Measurements from ENCODE around the gene PODNL1. TPM values are rescaled to one million over a fixed set of nuclear protein-coding genes. Genes with fewer than 3 reads are reported as not detected.
A peak's percentile ranks its signal among the peaks of the same experiment; 100 is the strongest.

Gene PODNL1
- total and polyA plus RNA-seq, 2 of the 8 experiments (the other 6 are each of a cell fraction or from before 2014, with no cell fraction given): 1.0 to 1.5 TPM

DNA sequence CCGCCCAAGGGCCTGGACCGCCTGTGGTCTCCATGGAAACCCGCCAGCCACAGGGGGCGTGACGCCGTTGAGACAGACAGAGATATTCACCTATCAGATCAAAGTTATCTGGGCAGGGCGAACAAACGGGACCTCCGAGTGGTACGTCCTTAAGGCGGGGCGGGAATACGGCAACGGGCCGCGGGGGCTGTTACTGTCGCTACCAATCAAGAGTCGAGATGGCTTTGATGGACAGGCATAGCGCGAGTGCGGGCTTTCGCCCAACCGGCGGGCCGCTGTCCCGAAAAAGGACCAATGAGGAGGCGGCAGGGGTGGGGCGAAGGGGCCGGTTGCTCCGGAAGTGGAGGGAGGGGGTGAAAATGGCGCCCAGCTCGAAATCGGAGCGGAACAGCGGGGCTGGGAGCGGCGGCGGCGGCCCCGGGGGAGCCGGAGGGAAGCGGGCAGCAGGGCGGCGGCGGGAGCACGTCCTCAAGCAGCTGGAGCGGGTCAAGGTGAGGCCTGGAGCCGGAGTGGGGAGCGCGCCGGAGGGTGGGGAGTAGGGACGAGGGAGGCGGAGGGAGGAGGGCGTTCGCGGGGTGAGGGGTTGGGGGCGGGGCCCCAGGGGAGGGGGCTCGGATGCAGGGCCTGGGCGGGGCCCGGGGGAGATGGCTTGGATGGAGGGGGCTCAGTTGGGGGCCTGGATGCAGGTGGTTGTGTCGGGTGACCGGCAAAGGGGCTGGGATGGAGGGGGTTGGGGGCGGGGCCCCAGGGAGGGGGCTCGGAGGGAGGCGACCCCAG, 14.1 kb upstream of the PODNL1 start, which contains the start of gene DCAF15:
TSS of gene DCAF15 (plus strand) at position 356 of the 777 bp plus-strand sequence. CDS start at position 360, 4 bp downstream.
- Histone ChIP-seq H3K56ac (replicated peaks; ENCODE audit: insufficient read length, low read depth, low read length) (peak within 1 kb of the TSS; percentile 93), H4K20me1 (replicated peaks in 1 of 2; ENCODE audit: control insufficient read depth in 1 of 2, insufficient read depth in 2 of 2, low read length in 2 of 2) (peaks cover 0 to 13% of the 10 kb centered on the region in 2 experiments), H3K4ac (replicated peaks; ENCODE audit: insufficient read length, low read depth, low read length) (peak within 1 kb of the TSS; percentile 78), H3K9me3 (ENCODE audit: insufficient read depth in 2 of 2, low read depth in 1 of 2, low read length in 1 of 2) (no peaks in the 10 kb centered on the region), H3K18ac (ENCODE audit: extremely low read depth, low read length) (peak within 1 kb of the TSS; percentile 95), H2AFZ (ENCODE audit: low read length) (0 out of 2 replicates have a peak within 1 kb of the TSS, but pooled peaks have one; percentile 24), H3K27ac (ENCODE audit: low read depth, low read length) (peak within 1 kb of the TSS; percentile 94), H4K5ac (ENCODE audit: insufficient read length, low read depth, low read length) (peak within 1 kb of the TSS; percentile 99), H3K9ac (replicated peaks in 1 of 4; ENCODE audit: extremely low read depth in 1 of 4, low read depth in 3 of 4, low read length in 3 of 4) (peak within 1 kb of the TSS; percentile 88 to 99 (median 92)), H2BK5ac (ENCODE audit: low read depth, low read length) (peak within 1 kb of the TSS; percentile 93), H3K79me2 (ENCODE audit: control insufficient read depth in 1 of 2, insufficient read depth in 2 of 2, low read length in 2 of 2) (peaks cover 0 to 19% of the 10 kb centered on the region in 2 experiments; a peak in 3 of 4 replicates), H3K4me1 (replicated peaks in 1 of 4; ENCODE audit: control insufficient read depth in 3 of 4, insufficient read depth in 4 of 4, low read length in 3 of 4) (peaks cover 0 to 7% (median 3%) of the 10 kb centered on the region in 4 experiments; a peak in 6 of 7 replicates), H2AK5ac (ENCODE audit: low read depth, low read length) (peak within 1 kb of the TSS; percentile 25), H2BK20ac (ENCODE audit: low read length) (no peak within 1 kb of the TSS), H3K27me3 (replicated peaks in 1 of 4; ENCODE audit: control insufficient read depth in 3 of 4, extremely low read depth in 1 of 4, insufficient read depth in 3 of 4, low read length in 3 of 4) (no peaks in the 10 kb centered on the region), H2BK12ac (ENCODE audit: low read depth, low read length) (peak within 1 kb of the TSS; percentile 43; the same call in 1 of the 2 replicates), H3K4me3 (ENCODE audit: extremely low read depth in 1 of 4, insufficient read depth in 2 of 4, low read depth in 3 of 4, low read length in 4 of 4) (peak within 1 kb of the TSS; percentile 82 to 100 (median 91)), H4K91ac (replicated peaks; ENCODE audit: insufficient read length, low read length) (peak within 1 kb of the TSS; percentile 93), H3K79me1 (ENCODE audit: low read depth, low read length) (peaks cover 13% of the 10 kb centered on the region), H2BK15ac (ENCODE audit: low read length) (0 out of 2 replicates have a peak within 1 kb of the TSS, but pooled peaks have one; percentile 72), H3K14ac (ENCODE audit: insufficient read length) (no peak within 1 kb of the TSS), H3K23me2 (ENCODE audit: low read depth, low read length) (peaks cover 9% of the 10 kb centered on the region), H3K36me3 (ENCODE audit: control insufficient read depth in 2 of 4, insufficient read depth in 4 of 4, low read length in 3 of 4) (peaks cover 18 to 25% (median 22%) of the 10 kb centered on the region in 4 experiments), H3K4me2 (ENCODE audit: insufficient read depth in 1 of 2, low read depth in 2 of 2, low read length in 2 of 2) (peak within 1 kb of the TSS; percentile 61 to 83), H4K8ac (ENCODE audit: extremely low read depth, insufficient read depth, low read length) (peak within 1 kb of the TSS; percentile 100; the same call in 1 of the 2 replicates), H2BK120ac (replicated peaks; ENCODE audit: low read depth, low read length) (no peak within 1 kb of the TSS), H3K23ac (ENCODE audit: insufficient read length) (no peak within 1 kb of the TSS)
- DNase-seq (ENCODE audit: low read depth in 1 of 2, low spot score in 2 of 2): peak; percentile 99 to 100
- ChIA-PET POLR2A (ENCODE audit: partially characterized antibody) (interaction anchor here (0.6 to 4.3 kb wide), 24 partner anchors 9 to 143 kb away, joined by 3 to 48 read pairs (median 5); partner anchors contain the start of genes IL27RA, PODNL1, RFX1 and RLN3), CTCF (ENCODE audit: partially characterized antibody) (interaction anchor here (0.7 to 2.7 kb wide), 18 partner anchors 9 to 124 kb away, joined by 3 to 12 read pairs (median 5); partner anchors contain the start of genes IL27RA, PODNL1 and RFX1)
- 1% methylated on average over 23 of the region's 65 CpGs; no CpG with 5 or more reads in 1 of the 2 experiments for WGBS, 2 experiments (ENCODE audit: extremely low coverage in 1 of 2, insufficient coverage in 1 of 2, insufficient read length in 1 of 2, insufficient replicate concordance in 2 of 2, low coverage in 1 of 2, low lambda C conversion rate in 2 of 2, missing lambda C conversion rate in 1 of 2)
- peak; percentile 94 for FAIRE-seq
- TF ChIP-seq SRF (IDR thresholded peaks at IDR 0.05; ENCODE audit: low read depth, low read length): no peak
- no peak for TF ChIP-seq POU5F1 (IDR thresholded peaks at IDR 0.05; ENCODE audit: low read depth, low read length)
- peak; percentile 96 for TF ChIP-seq TAF1 (IDR thresholded peaks at IDR 0.05; ENCODE audit: low read depth, low read length)
- no peak for TF ChIP-seq BCL11A (IDR thresholded peaks at IDR 0.05; ENCODE audit: low read depth in 2 of 2, low read length in 2 of 2)
- peak; percentile 23; the same call in 1 of the 2 replicates for TF ChIP-seq GABPA (IDR thresholded peaks at IDR 0.05; ENCODE audit: borderline replicate concordance, insufficient read depth, low read length)
- TF ChIP-seq SIRT6 (IDR thresholded peaks at IDR 0.05; ENCODE audit: low read length): no peak
- TF ChIP-seq, protein P1, sequence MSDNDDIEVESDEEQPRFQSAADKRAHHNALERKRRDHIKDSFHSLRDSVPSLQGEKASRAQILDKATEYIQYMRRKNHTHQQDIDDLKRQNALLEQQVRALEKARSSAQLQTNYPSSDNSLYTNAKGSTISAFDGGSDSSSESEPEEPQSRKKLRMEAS (IDR thresholded peaks at IDR 0.05): no peak
- no peak for TF ChIP-seq FOSL1 (IDR thresholded peaks at IDR 0.05; ENCODE audit: insufficient read depth, low read depth, low read length)
- no peak for TF ChIP-seq NRF1 (IDR thresholded peaks at IDR 0.05; ENCODE audit: low read depth, low read length)
- TF ChIP-seq POLR2AphosphoS5 (IDR thresholded peaks at IDR 0.05; ENCODE audit: low read depth, low read length): peak; percentile 61

All from H1 (cell line).